Activated naive CD8-positive, alpha-beta T cell treated with anti-CD3 and anti-CD28 coated beads, Interleukin-2, amount 10 ng/mL, durations not matched to agents 7 days and 5 days (primary cell): ENCODE data around the gene CFAP61. TPM values are rescaled to one million over a fixed set of nuclear protein-coding genes. Genes with fewer than 3 reads are reported as not detected.

Source experiments
- ATAC-seq: fragments of 150-1000 bp; cut with Tn5 transposase; one replicate; pipeline ENCODE4 v1.10.0; 2021; ENCODE audit warnings: low read depth, moderate library complexity
- POLR2A ChIA-PET: fragments of 350-600 bp; sonication (Branson Sonifier 250); formaldehyde crosslinking; loops from one replicate; lab custom pipeline; 2021; ENCODE audit warnings: antibody characterized with exemption; lab: Charles Lee
- DNase-seq: peaks from one replicate; pipeline ENCODE4 v3.0.0; 2021
- H3K27ac Mint-ChIP-seq: one replicate; pipeline ENCODE4 v1.8.0; 2022; ENCODE audit warnings: mild to moderate bottlenecking, mixed read lengths
- H3K27me3 Mint-ChIP-seq: one replicate; pipeline ENCODE4 v1.8.0; 2022; ENCODE audit warnings: mild to moderate bottlenecking, moderate library complexity, mixed read lengths
- H3K36me3 Mint-ChIP-seq: one replicate; pipeline ENCODE4 v1.8.0; 2021; ENCODE audit warnings: mild to moderate bottlenecking, mixed read lengths
- H3K4me1 Mint-ChIP-seq: one replicate; pipeline ENCODE4 v1.8.0; 2021; ENCODE audit warnings: mixed read lengths
- H3K4me3 Mint-ChIP-seq: one replicate; pipeline ENCODE4 v1.8.0; 2022; ENCODE audit warnings: mild to moderate bottlenecking, moderate library complexity, mixed read lengths
- H3K9me3 Mint-ChIP-seq: one replicate; pipeline ENCODE4 v1.8.0; 2021; ENCODE audit warnings: mixed read lengths
- total RNA-seq, 2 experiments: library from RNA; stranded (reverse); gene quantifications; one replicate each; pipeline ENCODE4 v1.2.3, GENCODE V29; 2021

The CFAP61 gene
- total RNA-seq, 2 experiments from 2014 or later: not detected

DNA sequence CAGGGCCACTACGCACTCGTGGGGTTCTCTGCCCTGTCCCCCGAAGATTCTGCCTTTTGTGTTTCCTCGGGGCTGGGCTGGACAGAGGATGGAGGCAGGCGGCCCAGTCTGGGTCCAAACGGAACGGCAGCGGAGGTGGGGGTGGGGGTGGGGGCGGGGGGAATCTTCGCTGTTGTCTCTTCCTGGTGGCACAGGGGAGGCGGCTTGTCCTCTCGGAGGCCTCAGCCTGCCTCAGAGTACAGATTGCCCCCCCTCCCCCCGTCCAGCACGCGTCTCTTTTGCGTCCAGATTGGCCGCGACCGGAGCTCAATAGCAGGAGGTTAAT is 314.2 kb downstream of the CFAP61 start:
- no peak for DNase-seq
- POLR2A ChIA-PET: no interaction called here
- peak overlapping the region; percentile 50 for H3K4me3 Mint-ChIP-seq
- H3K36me3 Mint-ChIP-seq: peaks cover 3% of the 10 kb centered on the region
- H3K9me3 Mint-ChIP-seq: no peaks in the 10 kb centered on the region
- no peak overlapping the region for H3K27ac Mint-ChIP-seq
- no peak for ATAC-seq
- H3K27me3 Mint-ChIP-seq: peaks cover 69% of the 10 kb centered on the region
- H3K4me1 Mint-ChIP-seq: peaks cover 8% of the 10 kb centered on the region

DNA sequence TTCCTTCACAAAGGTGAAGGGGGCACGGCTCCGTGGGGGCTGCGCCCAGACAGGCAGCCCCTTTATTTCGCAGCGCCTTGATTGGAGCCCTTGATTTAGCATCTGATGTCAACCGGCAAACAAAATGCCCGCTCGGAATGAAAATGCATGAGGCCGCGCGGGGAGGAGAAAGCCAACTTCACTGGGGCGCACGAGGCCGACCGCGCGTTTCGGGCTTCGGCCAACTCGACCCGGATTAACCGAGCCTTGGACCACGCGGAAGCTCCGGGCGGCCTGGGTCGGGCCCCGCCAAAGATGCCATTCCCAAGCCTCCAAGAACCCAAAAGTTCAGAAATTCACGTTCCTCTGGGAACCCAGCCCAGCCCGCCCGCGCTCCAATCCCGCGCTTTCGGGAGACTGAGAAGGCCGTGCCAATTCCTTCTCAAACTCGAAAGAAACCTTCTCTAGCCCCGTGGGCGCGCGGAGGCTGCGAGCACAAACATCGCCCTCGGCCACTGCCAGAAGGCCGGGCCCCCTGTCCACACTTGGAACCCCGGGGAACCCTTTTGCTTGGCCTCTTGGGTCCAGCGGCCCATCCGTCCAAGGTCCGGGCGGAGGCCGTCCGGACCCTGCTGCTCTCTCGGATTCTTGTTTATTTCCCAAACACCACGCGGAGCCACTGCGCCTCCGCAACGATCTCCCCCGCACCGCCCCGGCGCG is 314.7 kb downstream of the CFAP61 start:
- ATAC-seq: no peak
- H3K9me3 Mint-ChIP-seq: no peaks in the 10 kb centered on the region
- POLR2A ChIA-PET: no interaction called here
- peaks cover 8% of the 10 kb centered on the region for H3K4me1 Mint-ChIP-seq
- H3K27ac Mint-ChIP-seq: no peak overlapping the region
- no peak overlapping the region for H3K4me3 Mint-ChIP-seq
- peak; percentile 33 for DNase-seq
- H3K27me3 Mint-ChIP-seq: peaks cover 69% of the 10 kb centered on the region
- peaks cover 3% of the 10 kb centered on the region for H3K36me3 Mint-ChIP-seq

DNA sequence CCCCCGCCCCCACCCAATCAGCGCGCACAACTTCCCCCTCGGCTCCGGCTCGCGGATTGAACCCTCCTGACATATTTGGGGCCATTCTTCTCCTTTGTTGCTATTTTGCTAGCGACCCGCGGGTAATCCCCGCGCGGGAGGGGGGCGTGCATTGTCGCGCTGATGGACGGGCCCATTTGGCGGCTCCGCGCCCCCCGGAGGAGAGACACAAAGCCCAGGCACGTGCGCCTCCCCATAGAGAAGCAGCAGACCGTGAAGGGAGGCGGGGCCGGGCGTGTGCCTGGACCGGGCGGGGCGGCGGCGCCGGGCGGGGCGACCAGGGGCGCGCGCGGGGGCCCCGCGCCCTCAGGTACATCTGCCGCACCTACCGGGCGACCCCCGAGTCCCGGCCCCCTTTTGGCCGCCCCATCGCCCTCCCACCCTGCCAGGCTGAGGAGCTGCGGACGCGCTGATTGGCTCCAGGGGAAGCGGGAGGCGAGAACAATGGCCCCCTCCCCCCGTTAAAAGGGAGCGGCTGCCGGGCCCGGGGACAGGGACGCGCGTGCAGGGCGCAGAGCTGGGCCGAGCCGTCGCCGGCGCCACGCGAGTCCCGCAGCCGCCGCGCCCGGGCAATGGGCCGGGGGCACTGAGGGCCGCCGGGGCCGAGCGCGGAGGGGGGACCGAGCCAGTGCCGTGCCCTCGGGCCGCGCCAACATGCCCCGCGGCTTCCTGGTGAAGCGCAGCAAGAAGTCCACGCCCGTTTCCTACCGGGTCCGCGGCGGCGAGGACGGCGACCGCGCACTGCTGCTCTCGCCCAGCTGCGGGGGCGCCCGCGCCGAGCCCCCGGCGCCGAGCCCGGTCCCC is 315.5 kb downstream of the CFAP61 start, which contains the start of gene INSM1:
Gene INSM1, plus strand, starts transcription at position 530 of the 843 bp plus-strand sequence. Its CDS starts 164 bp downstream, at position 694.
- peak; percentile 36 for DNase-seq
- no peak for ATAC-seq
- POLR2A ChIA-PET: no interaction called here
- Mint-ChIP-seq H3K4me3 (peak within 1 kb of the TSS; percentile 22), H3K4me1 (peaks cover 8% of the 10 kb centered on the region), H3K9me3 (no peaks in the 10 kb centered on the region), H3K27me3 (peaks cover 69% of the 10 kb centered on the region), H3K27ac (no peak within 1 kb of the TSS), H3K36me3 (peaks cover 3% of the 10 kb centered on the region)

DNA sequence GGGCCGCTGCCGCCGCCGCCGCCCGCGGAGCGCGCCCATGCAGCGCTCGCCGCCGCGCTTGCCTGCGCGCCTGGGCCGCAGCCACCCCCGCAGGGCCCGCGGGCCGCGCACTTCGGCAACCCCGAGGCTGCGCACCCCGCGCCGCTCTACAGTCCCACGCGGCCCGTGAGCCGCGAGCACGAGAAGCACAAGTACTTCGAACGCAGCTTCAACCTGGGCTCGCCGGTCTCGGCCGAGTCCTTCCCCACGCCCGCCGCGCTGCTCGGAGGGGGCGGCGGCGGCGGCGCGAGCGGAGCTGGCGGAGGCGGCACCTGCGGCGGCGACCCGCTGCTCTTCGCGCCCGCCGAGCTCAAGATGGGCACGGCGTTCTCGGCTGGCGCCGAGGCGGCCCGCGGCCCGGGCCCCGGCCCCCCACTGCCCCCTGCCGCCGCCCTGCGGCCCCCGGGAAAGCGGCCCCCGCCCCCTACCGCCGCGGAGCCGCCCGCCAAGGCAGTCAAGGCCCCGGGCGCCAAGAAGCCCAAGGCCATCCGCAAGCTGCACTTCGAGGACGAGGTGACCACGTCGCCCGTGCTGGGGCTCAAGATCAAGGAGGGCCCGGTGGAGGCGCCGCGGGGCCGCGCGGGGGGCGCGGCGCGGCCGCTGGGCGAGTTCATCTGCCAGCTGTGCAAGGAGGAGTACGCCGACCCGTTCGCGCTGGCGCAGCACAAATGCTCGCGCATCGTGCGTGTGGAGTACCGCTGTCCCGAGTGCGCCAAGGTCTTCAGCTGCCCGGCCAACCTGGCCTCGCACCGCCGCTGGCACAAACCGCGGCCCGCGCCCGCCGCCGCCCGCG is 316.3 kb downstream of the CFAP61 start:
- DNase-seq: peak; percentile 46
- H3K36me3 Mint-ChIP-seq: peaks cover 3% of the 10 kb centered on the region
- no peak overlapping the region for H3K4me3 Mint-ChIP-seq
- peaks cover 68% of the 10 kb centered on the region for H3K27me3 Mint-ChIP-seq
- peaks cover 7% of the 10 kb centered on the region for H3K4me1 Mint-ChIP-seq
- H3K27ac Mint-ChIP-seq: no peak overlapping the region
- H3K9me3 Mint-ChIP-seq: no peaks in the 10 kb centered on the region
- POLR2A ChIA-PET: no interaction called here
- ATAC-seq: peak; percentile 47

DNA sequence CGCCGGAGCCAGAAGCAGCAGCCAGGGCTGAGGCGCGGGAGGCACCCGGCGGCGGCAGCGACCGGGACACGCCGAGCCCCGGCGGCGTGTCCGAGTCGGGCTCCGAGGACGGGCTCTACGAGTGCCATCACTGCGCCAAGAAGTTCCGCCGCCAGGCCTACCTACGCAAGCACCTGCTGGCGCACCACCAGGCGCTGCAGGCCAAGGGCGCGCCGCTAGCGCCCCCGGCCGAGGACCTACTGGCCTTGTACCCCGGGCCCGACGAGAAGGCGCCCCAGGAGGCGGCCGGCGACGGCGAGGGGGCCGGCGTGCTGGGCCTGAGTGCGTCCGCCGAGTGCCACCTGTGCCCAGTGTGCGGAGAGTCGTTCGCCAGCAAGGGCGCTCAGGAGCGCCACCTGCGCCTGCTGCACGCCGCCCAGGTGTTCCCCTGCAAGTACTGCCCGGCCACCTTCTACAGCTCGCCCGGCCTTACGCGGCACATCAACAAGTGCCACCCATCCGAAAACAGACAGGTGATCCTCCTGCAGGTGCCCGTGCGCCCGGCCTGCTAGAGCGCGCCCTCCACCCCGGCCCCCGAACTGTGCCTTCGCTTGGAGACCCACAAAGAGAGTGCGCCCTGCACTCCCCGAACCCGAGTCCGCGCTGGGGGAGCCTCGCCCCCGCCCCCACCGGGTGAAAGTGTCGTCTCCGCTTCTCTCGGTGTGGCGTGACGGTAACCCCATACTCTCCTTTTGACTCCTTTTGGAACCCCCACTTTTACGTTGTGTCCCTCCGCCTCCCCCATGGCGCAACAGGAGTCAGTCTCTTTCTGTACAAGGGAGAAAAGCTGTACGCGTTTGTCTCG is 317.1 kb downstream of the CFAP61 start:
- ATAC-seq (no peak), DNase-seq (peak; percentile 45)
- H3K27me3 Mint-ChIP-seq: peaks cover 70% of the 10 kb centered on the region
- peaks cover 7% of the 10 kb centered on the region for H3K4me1 Mint-ChIP-seq
- peaks cover 3% of the 10 kb centered on the region for H3K36me3 Mint-ChIP-seq
- POLR2A ChIA-PET: no interaction called here
- H3K9me3 Mint-ChIP-seq: no peaks in the 10 kb centered on the region
- H3K27ac Mint-ChIP-seq: peak overlapping the region; percentile 82
- peak overlapping the region; percentile 45 for H3K4me3 Mint-ChIP-seq

DNA sequence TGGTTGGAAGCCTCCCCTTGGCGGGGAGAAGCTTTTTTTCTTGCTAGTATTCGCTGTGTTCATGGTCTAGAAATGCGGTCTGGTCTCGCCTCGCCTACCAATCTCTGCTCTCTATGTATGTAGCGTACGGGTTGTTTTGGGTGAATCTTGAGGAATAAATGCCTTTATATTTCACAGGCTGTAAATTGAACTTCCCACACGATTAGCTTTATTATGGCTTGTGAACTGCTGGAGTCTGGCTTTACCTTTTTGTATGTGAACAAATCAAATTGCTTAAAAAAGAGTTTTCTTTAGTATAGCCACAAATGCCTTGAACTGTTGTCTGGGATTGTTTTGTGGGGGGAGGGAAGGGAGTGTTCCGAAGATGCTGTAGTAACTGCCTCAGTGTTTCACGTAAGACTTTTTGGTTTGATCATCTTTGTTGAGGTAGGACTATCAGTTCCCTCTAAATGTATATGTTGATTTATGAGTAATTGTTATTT is 317.8 kb downstream of the CFAP61 start:
- H3K4me1 Mint-ChIP-seq: peaks cover 7% of the 10 kb centered on the region
- DNase-seq (no peak), ATAC-seq (no peak)
- peaks cover 3% of the 10 kb centered on the region for H3K36me3 Mint-ChIP-seq
- no peaks in the 10 kb centered on the region for H3K9me3 Mint-ChIP-seq
- peak overlapping the region; percentile 82 for H3K27ac Mint-ChIP-seq
- POLR2A ChIA-PET: no interaction called here
- peaks cover 69% of the 10 kb centered on the region for H3K27me3 Mint-ChIP-seq
- H3K4me3 Mint-ChIP-seq: peak overlapping the region; percentile 45

DNA sequence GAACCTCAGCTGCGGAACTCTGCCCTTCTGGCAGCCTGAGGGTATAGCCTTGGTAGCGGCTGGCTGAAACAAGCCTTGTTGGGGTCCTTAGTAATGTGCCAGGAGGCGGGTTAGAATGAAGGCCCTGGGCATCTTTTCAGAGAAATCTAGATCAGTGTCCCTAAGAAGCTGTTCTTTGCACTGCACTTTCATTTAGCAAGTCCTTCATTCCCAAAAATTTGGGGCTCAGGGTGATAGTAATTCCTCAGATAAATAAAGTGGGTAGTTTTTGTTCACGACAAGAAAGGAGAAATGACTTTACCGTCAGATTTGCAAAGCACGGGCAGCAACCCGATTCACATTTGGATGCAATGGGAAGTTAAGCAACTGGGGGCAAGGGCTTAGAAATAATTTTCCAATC is 318.8 kb downstream of the CFAP61 start:
- peaks cover 68% of the 10 kb centered on the region for H3K27me3 Mint-ChIP-seq

DNA sequence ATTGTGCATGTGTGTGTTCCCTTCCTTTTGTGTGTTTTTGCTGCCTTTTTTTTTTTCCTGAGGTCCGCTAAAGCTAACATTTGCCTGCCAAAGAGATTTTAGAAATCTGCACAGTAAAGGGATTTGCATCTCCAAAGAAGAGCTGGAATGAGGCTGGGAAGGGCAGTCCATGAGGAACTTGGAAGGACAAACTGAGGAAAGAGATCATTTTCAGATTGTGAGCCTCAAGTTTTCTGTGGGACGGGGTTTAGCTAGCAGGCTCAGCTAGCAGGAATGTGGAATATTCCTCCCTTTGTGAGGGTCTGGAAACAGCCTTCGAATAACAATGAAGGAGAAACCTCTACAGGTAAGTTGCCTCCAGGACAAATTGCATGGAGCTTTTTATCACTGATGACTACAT is 319.3 kb downstream of the CFAP61 start:
- no peaks in the 10 kb centered on the region for H3K9me3 Mint-ChIP-seq
- H3K27ac Mint-ChIP-seq: no peak overlapping the region
- H3K4me1 Mint-ChIP-seq: peaks cover 7% of the 10 kb centered on the region
- POLR2A ChIA-PET: no interaction called here
- H3K4me3 Mint-ChIP-seq: no peak overlapping the region
- H3K27me3 Mint-ChIP-seq: peaks cover 66% of the 10 kb centered on the region
- ATAC-seq: no peak
- no peak for DNase-seq
- peaks cover 3% of the 10 kb centered on the region for H3K36me3 Mint-ChIP-seq

More for the DNA sequence above, 318.8 kb downstream of the CFAP61 start:
- ATAC-seq (no peak), DNase-seq (no peak)
- H3K36me3 Mint-ChIP-seq: peaks cover 3% of the 10 kb centered on the region
- H3K4me1 Mint-ChIP-seq: peaks cover 7% of the 10 kb centered on the region
- no peak overlapping the region for H3K4me3 Mint-ChIP-seq
- H3K9me3 Mint-ChIP-seq: no peaks in the 10 kb centered on the region
- no peak overlapping the region for H3K27ac Mint-ChIP-seq
- POLR2A ChIA-PET: no interaction called here

DNA sequence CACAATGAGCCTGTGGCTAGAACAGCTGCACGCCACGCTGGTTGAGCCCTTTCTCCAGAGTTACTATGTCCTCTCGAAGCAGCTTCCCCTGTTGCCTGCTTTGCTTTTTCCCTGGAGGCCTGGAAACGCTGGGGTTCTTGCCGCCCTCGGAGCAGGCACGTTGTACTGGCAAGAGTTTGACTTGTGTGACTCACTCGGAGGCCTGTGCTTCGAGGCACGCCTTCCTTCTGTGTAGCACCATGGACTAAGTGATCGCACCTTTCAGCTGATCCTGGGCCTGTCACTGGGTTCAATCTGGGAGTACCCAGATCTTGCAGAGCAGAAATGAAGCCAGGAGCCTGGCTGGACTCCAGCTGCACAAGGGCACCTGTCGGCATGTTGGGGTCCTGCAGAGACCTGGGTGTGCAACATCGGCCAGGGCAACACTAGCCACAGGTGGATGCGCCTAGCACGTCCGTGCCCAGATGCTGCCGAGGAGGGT is 320.8 kb downstream of the CFAP61 start:
- peaks cover 5% of the 10 kb centered on the region for H3K4me1 Mint-ChIP-seq
- no peak overlapping the region for H3K4me3 Mint-ChIP-seq
- peaks cover 3% of the 10 kb centered on the region for H3K36me3 Mint-ChIP-seq
- no peak overlapping the region for H3K27ac Mint-ChIP-seq
- DNase-seq: no peak
- H3K9me3 Mint-ChIP-seq: no peaks in the 10 kb centered on the region
- no peak for ATAC-seq
- POLR2A ChIA-PET: no interaction called here
- peaks cover 61% of the 10 kb centered on the region for H3K27me3 Mint-ChIP-seq

DNA sequence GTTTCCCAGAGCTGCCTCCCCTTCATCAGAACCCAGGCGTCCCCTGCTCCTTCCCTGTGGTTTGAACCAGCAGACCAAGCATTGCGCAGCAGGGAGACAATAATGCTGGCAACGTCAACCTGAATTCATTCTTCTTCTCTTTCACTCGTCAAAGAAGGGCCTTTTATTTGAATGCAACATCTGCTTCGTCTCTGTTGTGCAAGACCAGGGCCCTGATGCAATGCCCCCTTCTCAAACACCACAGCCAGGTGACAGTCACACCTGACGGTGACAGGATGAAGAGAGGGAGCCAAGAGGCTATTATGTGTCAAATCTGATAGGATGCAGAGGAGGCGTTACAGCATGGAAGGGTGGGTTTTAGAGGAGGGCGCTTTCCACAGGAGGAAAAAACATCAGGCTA is 323.5 kb downstream of the CFAP61 start:
- Mint-ChIP-seq H3K4me3 (no peak overlapping the region), H3K4me1 (no peaks in the 10 kb centered on the region), H3K27ac (no peak overlapping the region), H3K27me3 (peaks cover 50% of the 10 kb centered on the region), H3K9me3 (no peaks in the 10 kb centered on the region), H3K36me3 (no peaks in the 10 kb centered on the region)
- POLR2A ChIA-PET: no interaction called here
- DNase-seq (no peak), ATAC-seq (no peak)

DNA sequence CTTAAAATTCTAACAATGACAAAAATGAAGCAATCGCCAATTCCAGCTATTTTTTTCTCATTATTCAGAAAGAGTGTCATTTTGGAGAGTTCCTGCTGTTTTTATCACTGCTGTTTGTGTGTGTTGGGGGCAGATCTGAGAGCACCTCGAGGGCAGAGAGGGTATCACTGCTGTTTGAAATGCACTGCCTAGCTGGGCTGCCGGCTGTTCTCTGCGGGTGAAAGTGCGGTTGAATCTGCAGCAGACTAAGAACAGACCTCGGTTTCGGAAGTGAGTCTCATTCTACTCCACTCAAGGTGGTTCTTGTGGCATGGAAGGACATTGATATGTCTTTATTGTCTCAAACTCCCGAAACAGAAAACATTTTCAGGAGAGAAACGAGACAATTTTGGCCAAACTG is 333.9 kb downstream of the CFAP61 start:
- H3K36me3 Mint-ChIP-seq: no peaks in the 10 kb centered on the region
- H3K4me1 Mint-ChIP-seq: no peaks in the 10 kb centered on the region
- H3K27ac Mint-ChIP-seq: no peak overlapping the region
- H3K9me3 Mint-ChIP-seq: no peaks in the 10 kb centered on the region
- POLR2A ChIA-PET: no interaction called here
- DNase-seq (no peak), ATAC-seq (no peak)
- no peaks in the 10 kb centered on the region for H3K27me3 Mint-ChIP-seq
- H3K4me3 Mint-ChIP-seq: no peak overlapping the region

DNA sequence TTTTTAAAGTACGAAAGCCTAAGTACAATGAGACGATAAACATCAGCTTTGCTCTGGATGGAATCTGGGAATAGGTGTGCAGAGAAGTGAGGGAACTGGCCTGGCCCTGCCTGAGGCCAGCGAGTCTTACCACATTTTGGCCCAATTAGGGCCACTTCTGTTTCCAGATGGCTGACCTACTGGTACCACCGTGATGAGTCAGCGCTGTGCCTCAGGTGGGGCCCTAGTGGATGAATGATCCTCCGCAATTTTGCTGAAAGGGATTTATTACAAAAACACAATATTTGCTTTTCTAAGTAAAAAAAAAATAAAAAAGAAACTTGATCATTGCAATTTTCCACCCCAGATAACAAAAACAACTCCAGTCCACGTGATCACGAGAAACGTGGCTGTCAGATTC is 338.1 kb downstream of the CFAP61 start:
- no peak overlapping the region for H3K4me3 Mint-ChIP-seq
- ATAC-seq (no peak), DNase-seq (no peak)
- H3K27ac Mint-ChIP-seq: no peak overlapping the region
- no peaks in the 10 kb centered on the region for H3K4me1 Mint-ChIP-seq
- POLR2A ChIA-PET: no interaction called here
- no peaks in the 10 kb centered on the region for H3K27me3 Mint-ChIP-seq
- H3K36me3 Mint-ChIP-seq: no peaks in the 10 kb centered on the region
- no peaks in the 10 kb centered on the region for H3K9me3 Mint-ChIP-seq
